HepG2 (cell line): ENCODE measurements around the gene ETFB. TPM values are rescaled to one million over a fixed set of nuclear protein-coding genes. Genes with fewer than 3 reads are reported as not detected.
A peak's percentile ranks its signal among the peaks of the same experiment; 100 is the strongest.

Experiments used
- CREBL2 ChIP-seq: sonication (generic); formaldehyde crosslinking; IDR thresholded peaks from 2 replicates; pipeline ENCODE4 v1.8.1; 2023; ENCODE audit warnings: missing genetic modification reagents, mild to moderate bottlenecking, borderline replicate concordance
- EEA1 ChIP-seq: sonication (generic); formaldehyde crosslinking; IDR thresholded peaks from 2 replicates; pipeline ENCODE4 v1.5.1; 2020; ENCODE audit warnings: mild to moderate bottlenecking, missing genetic modification reagents, borderline replicate concordance
- GABPA ChIP-seq, 2 experiments: IDR thresholded peaks; 2 replicates each; pipeline ENCODE4 v1.6.1; 2011 to 2016; ENCODE audit warnings: low read depth in 2 of 2, low read length in 1 of 2, missing biosample characterization in 1 of 2, missing genetic modification characterization in 1 of 2
- GMEB1 ChIP-seq: sonication (generic); formaldehyde crosslinking; IDR thresholded peaks from 2 replicates; pipeline ENCODE4 v1.5.1; 2020; ENCODE audit warnings: missing genetic modification reagents, mild to moderate bottlenecking, borderline replicate concordance
- HNF4G ChIP-seq, 2 experiments: sonication (generic) in 1 of 2; formaldehyde crosslinking in 1 of 2; IDR thresholded peaks; 2 replicates each; pipeline versions ENCODE4 v1.4.0 to v1.6.1; 2011 to 2020; ENCODE audit warnings: borderline replicate concordance in 2 of 2, low read depth in 2 of 2, mild to moderate bottlenecking in 2 of 2, low read length in 1 of 2, missing genetic modification reagents in 1 of 2, moderate library complexity in 1 of 2
- HNRNPK ChIP-seq: fragments of 200-400 bp; formaldehyde crosslinking; IDR thresholded peaks from 2 replicates; pipeline ENCODE4 v1.6.1; 2018; ENCODE audit warnings: low read length, low read depth, moderate library complexity, mild to moderate bottlenecking; ENCODE audit not compliant: poor library complexity, severe bottlenecking
- KLF11 ChIP-seq: IDR thresholded peaks from 2 replicates; pipeline ENCODE4 v1.6.1; 2016; ENCODE audit warnings: missing compliant biosample characterization
- NFE2 ChIP-seq: sonication (generic); formaldehyde crosslinking; IDR thresholded peaks from 2 replicates; pipeline ENCODE4 v1.4.0; 2020; ENCODE audit warnings: missing genetic modification reagents
- NFKBIZ ChIP-seq: IDR thresholded peaks from 2 replicates; pipeline ENCODE4 v1.6.1; 2018; ENCODE audit warnings: missing genetic modification reagents, missing compliant biosample characterization
- NONO ChIP-seq, 2 experiments: fragments of 450-650 bp in 1 of 2; sonication (generic) in 1 of 2; formaldehyde crosslinking in 1 of 2; IDR thresholded peaks in 1 of 2; conservative IDR thresholded peaks in 1 of 2; 2 replicates each; pipeline versions ENCODE4 v1.6.1 to v1.8.0; 2017 to 2022; ENCODE audit warnings: mild to moderate bottlenecking in 1 of 2, missing genetic modification reagents in 1 of 2, moderate library complexity in 1 of 2
- PBX2 ChIP-seq: IDR thresholded peaks from 2 replicates; pipeline ENCODE4 v1.6.1; 2016; ENCODE audit warnings: control low read depth
- SP2 ChIP-seq: sonication (generic); formaldehyde crosslinking; IDR thresholded peaks from 2 replicates; pipeline ENCODE4 v1.5.1; 2020; ENCODE audit warnings: mild to moderate bottlenecking, missing genetic modification reagents
- TBL1XR1 ChIP-seq: fragments of 150-350 bp; IDR thresholded peaks from 2 replicates; pipeline ENCODE4 v1.6.1; 2014; ENCODE audit warnings: borderline replicate concordance, low read length; ENCODE audit not compliant: partially characterized antibody
- XBP1 ChIP-seq: sonication (generic); formaldehyde crosslinking; IDR thresholded peaks from 2 replicates; pipeline ENCODE4 v1.5.0; 2020; ENCODE audit warnings: missing genetic modification reagents
- ZNF263 ChIP-seq: sonication (generic); formaldehyde crosslinking; IDR thresholded peaks from 2 replicates; pipeline ENCODE4 v1.4.0; 2020; ENCODE audit warnings: missing genetic modification reagents
- ZNF274 ChIP-seq: sonication (generic); formaldehyde crosslinking; IDR thresholded peaks from 2 replicates; pipeline ENCODE4 v1.5.1; 2020; ENCODE audit warnings: mild to moderate bottlenecking, missing genetic modification reagents
- ZNF337 ChIP-seq: sonication (generic); formaldehyde crosslinking; IDR thresholded peaks from 2 replicates; pipeline ENCODE4 v1.5.1; 2020; ENCODE audit warnings: missing genetic modification reagents, low read depth, mild to moderate bottlenecking, borderline replicate concordance
- ZNF598 ChIP-seq: sonication (generic); formaldehyde crosslinking; IDR thresholded peaks from 2 replicates; pipeline ENCODE4 v1.5.1; 2020; ENCODE audit warnings: mild to moderate bottlenecking, missing genetic modification reagents, borderline replicate concordance
- ZNF614 ChIP-seq: IDR thresholded peaks from 2 replicates; pipeline ENCODE4 v1.6.1; 2018; ENCODE audit warnings: missing biosample characterization, missing genetic modification reagents, inconsistent platforms, borderline replicate concordance
- ZNF772 ChIP-seq: sonication (generic); formaldehyde crosslinking; IDR thresholded peaks from 2 replicates; pipeline ENCODE4 v1.5.0; 2020; ENCODE audit warnings: mild to moderate bottlenecking, missing genetic modification reagents
- ZNF83 ChIP-seq: sonication (generic); formaldehyde crosslinking; IDR thresholded peaks from 2 replicates; pipeline ENCODE4 v1.4.0; 2020; ENCODE audit warnings: missing genetic modification reagents, mild to moderate bottlenecking, borderline replicate concordance
- ZNF878 ChIP-seq: sonication (generic); formaldehyde crosslinking; IDR thresholded peaks from 2 replicates; pipeline ENCODE4 v1.8.1; 2023; ENCODE audit warnings: mild to moderate bottlenecking, missing genetic modification reagents, moderate library complexity
- polyA plus RNA-seq, 8 experiments: library from polyadenylated mRNA; depleted of rRNA in 3 of 8; stranded (reverse) in 7 of 8; unstranded in 1 of 8; fragments of >200 nt; fragmentation: Illumina TruSeq in 4 of 8; extraction: Trizol in 4 of 8; gene quantifications; 2 replicates each; pipeline versions ENCODE4 v1.2.1 to v1.2.3, GENCODE V29; 2011 to 2016; ENCODE audit warnings: low read depth in 4 of 8, missing spikeins in 1 of 8, mixed read lengths in 1 of 8; ENCODE audit not compliant: insufficient read depth in 1 of 8
- total RNA-seq, 5 experiments: library from RNA; depleted of rRNA; stranded (reverse); fragments of >200 nt; fragmentation: Illumina TruSeq; extraction: Trizol; gene quantifications; 2 replicates each; pipeline ENCODE4 v1.2.3, GENCODE V29; 2016; ENCODE audit warnings: low read depth in 1 of 5
- TF ChIP-seq, protein P1 (sequence below): sonication (generic); formaldehyde crosslinking; IDR thresholded peaks from 2 replicates; pipeline ENCODE4 v1.5.0; 2020; ENCODE audit warnings: mild to moderate bottlenecking, missing genetic modification reagents, borderline replicate concordance

Gene ETFB
- total and polyA plus RNA-seq, 2 of the 13 experiments (the other 11 are each of a cell fraction or from before 2014, with no cell fraction given) = 678 to 1,314 TPM

DNA sequence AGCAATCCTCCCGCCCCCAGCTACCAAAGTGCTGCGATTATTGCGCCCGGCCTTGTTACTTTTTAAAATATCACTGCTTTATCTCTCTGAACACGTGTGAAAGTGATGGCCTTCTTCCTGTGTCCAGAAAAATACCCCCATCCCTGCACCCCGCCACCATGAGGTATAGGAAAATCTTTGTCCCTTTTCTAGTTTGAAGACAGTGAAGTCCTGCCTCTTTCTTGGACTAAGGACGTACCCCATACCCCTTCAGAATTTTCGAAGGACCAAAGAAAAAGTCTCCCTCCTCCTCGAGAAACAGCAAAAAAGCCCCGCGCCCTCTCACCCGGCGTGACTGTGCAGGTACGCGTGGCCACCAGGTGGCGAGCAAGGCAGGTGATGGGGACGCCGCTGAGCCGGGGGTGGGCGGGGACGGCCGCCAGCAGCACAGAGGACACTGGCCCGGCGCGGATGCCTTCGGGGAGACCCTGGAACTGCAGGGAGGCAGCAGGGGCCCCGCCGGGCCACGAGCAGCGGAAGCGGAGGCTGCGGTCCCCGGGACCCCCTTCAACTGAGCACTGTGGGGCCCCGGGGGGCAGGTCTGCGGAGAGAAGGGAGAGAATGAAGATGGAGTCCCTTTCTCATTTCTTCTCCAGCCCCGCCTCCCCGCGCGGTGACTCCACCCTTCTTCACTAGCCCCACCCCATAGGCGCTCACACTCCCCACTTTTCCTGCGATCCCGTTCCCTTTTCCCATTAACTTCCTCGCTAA, 27.4 kb downstream of the ETFB start (continued):
- no peak for TF ChIP-seq KLF11 (CRISPR knock-in tag)
- 0 out of 2 replicates have a peak, but pooled peaks have one; percentile 4 for TF ChIP-seq ZNF274 (CRISPR knock-in tag)
- no peak for TF ChIP-seq NFE2
- 0 out of 2 replicates have a peak, but pooled peaks have one; percentile 34 for TF ChIP-seq SP2 (CRISPR knock-in tag)
- TF ChIP-seq EEA1 (CRISPR knock-in tag) = no peak
- no peak for TF ChIP-seq ZNF337
- TF ChIP-seq GMEB1 = peak; percentile 14; the same call in 1 of the 2 replicates
- TF ChIP-seq, protein P1, sequence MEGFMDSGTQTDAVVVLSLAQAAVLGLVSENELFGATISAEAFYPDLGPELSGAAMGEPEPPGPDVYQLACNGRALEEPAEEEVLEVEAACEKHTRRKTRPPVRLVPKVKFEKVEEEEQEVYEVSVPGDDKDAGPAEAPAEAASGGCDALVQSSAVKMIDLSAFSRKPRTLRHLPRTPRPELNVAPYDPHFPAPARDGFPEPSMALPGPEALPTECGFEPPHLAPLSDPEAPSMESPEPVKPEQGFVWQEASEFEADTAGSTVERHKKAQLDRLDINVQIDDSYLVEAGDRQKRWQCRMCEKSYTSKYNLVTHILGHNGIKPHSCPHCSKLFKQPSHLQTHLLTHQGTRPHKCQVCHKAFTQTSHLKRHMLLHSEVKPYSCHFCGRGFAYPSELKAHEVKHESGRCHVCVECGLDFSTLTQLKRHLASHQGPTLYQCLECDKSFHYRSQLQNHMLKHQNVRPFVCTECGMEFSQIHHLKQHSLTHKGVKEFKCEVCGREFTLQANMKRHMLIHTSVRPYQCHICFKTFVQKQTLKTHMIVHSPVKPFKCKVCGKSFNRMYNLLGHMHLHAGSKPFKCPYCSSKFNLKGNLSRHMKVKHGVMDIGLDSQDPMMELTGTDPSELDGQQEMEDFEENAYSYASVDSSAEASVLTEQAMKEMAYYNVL (CRISPR knock-in tag) = no peak; the same call in 1 of the 2 replicates
- peak; percentile 77; the same call in 1 of the 2 replicates for TF ChIP-seq ZNF263
- no peak for TF ChIP-seq CREBL2 (CRISPR knock-in tag)
- TF ChIP-seq NONO (IDR thresholded peaks at IDR 0.05) = no peak
- peak; percentile 52 for TF ChIP-seq NONO (CRISPR knock-in tag; conservative IDR thresholded peaks at IDR 0.05)
- no peak for TF ChIP-seq XBP1
- TF ChIP-seq ZNF878 (CRISPR knock-in tag) = no peak
- no peak for TF ChIP-seq PBX2
- TF ChIP-seq HNF4G (IDR thresholded peaks at IDR 0.05; ENCODE audit: borderline replicate concordance, low read depth, low read length) = no peak
- no peak for TF ChIP-seq HNF4G (CRISPR knock-in tag; IDR thresholded peaks at IDR 0.05; ENCODE audit: borderline replicate concordance, low read depth)
- TF ChIP-seq ZNF598 = no peak
- no peak for TF ChIP-seq ZNF83
- TF ChIP-seq ZNF614 (CRISPR knock-in tag) = no peak
- TF ChIP-seq ZNF772 (CRISPR knock-in tag) = 0 out of 2 replicates have a peak, but pooled peaks have one; percentile 12
- no peak for TF ChIP-seq GABPA (IDR thresholded peaks at IDR 0.05; ENCODE audit: low read depth, low read length)
- no peak for TF ChIP-seq GABPA (CRISPR knock-in tag; IDR thresholded peaks at IDR 0.05; ENCODE audit: low read depth)
- TF ChIP-seq TBL1XR1 = no peak
- 0 out of 2 replicates have a peak, but pooled peaks have one; percentile 30 for TF ChIP-seq NFKBIZ (CRISPR knock-in tag)
- no peak for TF ChIP-seq HNRNPK
